ENCODE data around the gene PSMC1.

Gene PSMC1

GRCh38 chr14:90274019-90274418 is 17.7 kb downstream of the PSMC1 start:
- Histone ChIP-seq H3K9me2 (ENCODE audit: low read depth, low read length) (no peaks in the 10 kb centered on the region), H3K36me3 (ENCODE audit: insufficient read depth, low read length) (peaks cover 68% of the 10 kb centered on the region), H3K4me3 (ENCODE audit: low read depth, low read length, poor library complexity, severe bottlenecking) (no peak overlapping the region), H3K27ac (ENCODE audit: low read depth, low read length, poor library complexity, severe bottlenecking) (no peak overlapping the region), H3K27me3 (ENCODE audit: insufficient read depth, low read length) (no peaks in the 10 kb centered on the region), H3F3A (ENCODE audit: insufficient read depth, low read length) (no peaks in the 10 kb centered on the region), H3K4me2 (ENCODE audit: low read length) (no peak overlapping the region), H4K20me1 (ENCODE audit: insufficient read depth, low read length) (no peaks in the 10 kb centered on the region), H3K4me1 (ENCODE audit: insufficient read depth, low read length, severe bottlenecking) (no peaks in the 10 kb centered on the region), H2AFZ (ENCODE audit: low read length) (no peak overlapping the region), H3K9ac (ENCODE audit: low read length) (no peak overlapping the region), H3K9me3 (ENCODE audit: low read length) (no peaks in the 10 kb centered on the region), H3K79me2 (ENCODE audit: insufficient read depth, low read length) (no peaks in the 10 kb centered on the region)
- TF ChIP-seq EZH2 (IDR thresholded peaks at IDR 0.05; ENCODE audit: borderline replicate concordance, low read length) = no peak
- peak; percentile 48 for TF ChIP-seq CTCF (IDR thresholded peaks at IDR 0.05; ENCODE audit: low read length)

DNA sequence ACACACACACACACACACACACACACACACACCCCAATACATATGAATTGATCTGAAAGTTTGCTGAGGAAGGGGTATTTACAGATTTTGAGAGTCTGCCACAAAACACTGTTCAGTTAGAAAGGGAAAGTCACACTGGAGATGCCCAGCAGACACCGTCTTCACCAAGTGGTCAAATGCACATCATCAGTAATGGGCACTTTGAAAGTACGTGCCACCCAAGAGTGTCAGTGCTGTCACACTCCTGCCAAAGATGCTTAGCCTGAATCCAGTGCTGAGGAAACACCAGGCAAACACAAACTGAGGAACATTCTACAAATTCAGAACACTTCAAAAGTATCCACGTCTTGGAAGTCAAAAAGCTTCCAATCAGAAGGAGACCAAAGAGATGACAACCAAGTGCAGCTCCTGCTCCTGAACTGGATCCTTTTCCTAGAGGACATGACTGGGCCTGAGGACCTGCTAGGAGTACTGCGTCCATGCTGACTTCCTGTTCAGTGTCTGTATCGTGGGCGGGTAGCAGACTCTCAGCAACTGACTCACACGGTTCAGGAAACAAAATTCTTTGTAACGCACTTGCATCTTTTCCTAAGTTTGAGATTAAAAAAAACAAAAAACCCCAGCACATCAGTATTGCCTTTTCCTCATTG is 18.6 kb downstream of the PSMC1 start:
- peak overlapping the region; percentile 39 for H3K27ac ChIP-seq (ENCODE audit: low read depth, low read length, poor library complexity, severe bottlenecking)

DNA sequence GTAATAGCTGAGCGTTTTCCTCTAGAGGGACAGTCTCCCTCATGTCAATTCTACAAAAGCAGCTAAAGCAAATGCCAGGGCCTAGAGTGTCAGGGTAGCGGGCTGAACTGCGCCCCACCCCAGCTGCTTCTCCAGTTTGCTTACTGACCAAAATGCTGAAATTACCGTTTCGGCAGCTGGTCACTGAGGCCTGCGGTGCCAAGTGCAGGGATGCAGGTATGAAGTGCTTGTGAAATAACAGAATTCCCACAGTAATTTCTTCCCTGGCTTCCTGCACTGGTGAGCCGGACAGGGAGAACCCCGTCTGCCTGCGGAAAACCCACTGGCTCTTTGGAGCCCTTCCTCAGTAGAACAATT is 19.1 kb downstream of the PSMC1 start:
- Histone ChIP-seq H3K36me3 (ENCODE audit: insufficient read depth, low read length) (peaks cover 54% of the 10 kb centered on the region), H3K4me3 (ENCODE audit: low read depth, low read length, poor library complexity, severe bottlenecking) (no peak overlapping the region), H4K20me1 (ENCODE audit: insufficient read depth, low read length) (no peaks in the 10 kb centered on the region), H3K4me1 (ENCODE audit: insufficient read depth, low read length, severe bottlenecking) (no peaks in the 10 kb centered on the region), H3K9me3 (ENCODE audit: low read length) (no peaks in the 10 kb centered on the region), H3F3A (ENCODE audit: insufficient read depth, low read length) (no peaks in the 10 kb centered on the region), H3K27me3 (ENCODE audit: insufficient read depth, low read length) (no peaks in the 10 kb centered on the region), H3K79me2 (ENCODE audit: insufficient read depth, low read length) (no peaks in the 10 kb centered on the region), H2AFZ (ENCODE audit: low read length) (no peak overlapping the region), H3K27ac (ENCODE audit: low read depth, low read length, poor library complexity, severe bottlenecking) (peak overlapping the region; percentile 39), H3K9me2 (ENCODE audit: low read depth, low read length) (no peaks in the 10 kb centered on the region), H3K4me2 (ENCODE audit: low read length) (no peak overlapping the region), H3K9ac (ENCODE audit: low read length) (no peak overlapping the region)
- TF ChIP-seq CTCF (IDR thresholded peaks at IDR 0.05; ENCODE audit: low read length) = no peak
- TF ChIP-seq EZH2 (IDR thresholded peaks at IDR 0.05; ENCODE audit: borderline replicate concordance, low read length) = no peak

More for the DNA sequence above, 18.6 kb downstream of the PSMC1 start:
- Histone ChIP-seq H3K9me2 (ENCODE audit: low read depth, low read length) (no peaks in the 10 kb centered on the region), H3K4me2 (ENCODE audit: low read length) (no peak overlapping the region), H3K4me3 (ENCODE audit: low read depth, low read length, poor library complexity, severe bottlenecking) (no peak overlapping the region), H3K4me1 (ENCODE audit: insufficient read depth, low read length, severe bottlenecking) (no peaks in the 10 kb centered on the region), H2AFZ (ENCODE audit: low read length) (no peak overlapping the region), H3K79me2 (ENCODE audit: insufficient read depth, low read length) (no peaks in the 10 kb centered on the region), H4K20me1 (ENCODE audit: insufficient read depth, low read length) (no peaks in the 10 kb centered on the region), H3K36me3 (ENCODE audit: insufficient read depth, low read length) (peaks cover 59% of the 10 kb centered on the region), H3K9ac (ENCODE audit: low read length) (no peak overlapping the region), H3K9me3 (ENCODE audit: low read length) (no peaks in the 10 kb centered on the region), H3K27me3 (ENCODE audit: insufficient read depth, low read length) (no peaks in the 10 kb centered on the region), H3F3A (ENCODE audit: insufficient read depth, low read length) (no peaks in the 10 kb centered on the region)
- TF ChIP-seq EZH2 (IDR thresholded peaks at IDR 0.05; ENCODE audit: borderline replicate concordance, low read length) (no peak), CTCF (IDR thresholded peaks at IDR 0.05; ENCODE audit: low read length) (no peak)

All from OCI-LY1 (cell line).